Esophagus muscularis mucosa (tissue), 4 donors: ENCODE data around the gene LHX5. TPM values are rescaled to one million over a fixed set of nuclear protein-coding genes. Genes with fewer than 3 reads are reported as not detected.

Experiments
- DNase-seq: peaks from one replicate; pipeline ENCODE4 v3.0.0-alpha.2; 2017; ENCODE audit errors: extremely low spot score
- H3K27ac ChIP-seq, 4 donors: fragments of 200-600 bp; sonication (generic); replicated peaks in 1 of 4; 1 replicate in 3 of 4; 2 replicates in 1 of 4; pipeline ENCODE4 v1.5.1; 2016 to 2019; ENCODE audit warnings: mild to moderate bottlenecking in 1 of 4
- H3K27me3 ChIP-seq, 4 donors: fragments of 200-600 bp; sonication (generic); one replicate each; pipeline versions ENCODE4 v1.5.1 to v1.6.0; 2016 to 2019
- H3K36me3 ChIP-seq, 4 donors: fragments of 200-600 bp; sonication (generic); one replicate each; pipeline ENCODE4 v1.5.1; 2016 to 2019
- H3K4me1 ChIP-seq, 4 donors: fragments of 200-600 bp; sonication (generic); one replicate each; pipeline ENCODE4 v1.5.1; 2016 to 2019
- H3K4me3 ChIP-seq, 4 donors: fragments of 200-600 bp; sonication (generic); 1 replicate in 2 of 4; 2 replicates in 2 of 4; pipeline ENCODE4 v1.5.1; 2016 to 2019; ENCODE audit warnings: mild to moderate bottlenecking in 4 of 4, moderate library complexity in 1 of 4
- H3K9me3 ChIP-seq, 4 donors: fragments of 200-600 bp; sonication (generic); 1 replicate in 3 of 4; 2 replicates in 1 of 4; pipeline ENCODE4 v1.5.1; 2016 to 2019
- CTCF ChIP-seq, 3 experiments: fragments of 200-600 bp in 2 of 3; fragments of 450-650 bp in 1 of 3; sonication (generic) in 2 of 3; IDR thresholded peaks; one replicate each; pipeline ENCODE4 v1.5.1; 2017 to 2019; ENCODE audit warnings: antibody characterized with exemption in 3 of 3, mild to moderate bottlenecking in 2 of 3, moderate library complexity in 1 of 3
- EP300 ChIP-seq: sonication (generic); formaldehyde crosslinking; IDR thresholded peaks from one replicate; pipeline ENCODE4 v1.6.1; 2017; ENCODE audit warnings: antibody characterized with exemption
- POLR2A ChIP-seq: fragments of 450-650 bp; IDR thresholded peaks from one replicate; pipeline ENCODE4 v1.6.1; 2017; ENCODE audit warnings: antibody characterized with exemption, moderate library complexity, mild to moderate bottlenecking, low read depth
- POLR2AphosphoS5 ChIP-seq, 2 donors: sonication (generic); formaldehyde crosslinking; IDR thresholded peaks; one replicate each; pipeline ENCODE4 v1.6.1; 2017; ENCODE audit warnings: antibody characterized with exemption in 2 of 2
- WGBS: methylation state at CpG from one replicate; pipeline ENCODE4 v1.1.5; 2018; 5-methylcytosine and 5-hydroxymethylcytosine counted together
- intact Hi-C: fragments of 100-400 bp; cut with DNase I; formaldehyde crosslinking; loops from one replicate; pipeline ENCODE4 v1.15.1; 2023
- total RNA-seq, 4 donors: library from RNA; depleted of rRNA; stranded (reverse); fragments of >200 nt; gene quantifications; one replicate each; pipeline versions ENCODE4 v1.1.0 to v1.2.1, GENCODE V29; 2016

The LHX5 gene
- total RNA-seq, 4 donors from 2014 or later: not detected

GRCh38 chr12:113457710-113458109 is 14.0 kb downstream of the LHX5 start:
- no peak overlapping the region for H3K27ac ChIP-seq
- WGBS: 44% methylated on average over 4 of the region's 4 CpGs
- H3K27me3 ChIP-seq: peaks cover 0 to 79% (median 15%) of the 10 kb centered on the region in 4 donors
- H3K4me3 ChIP-seq: no peak overlapping the region
- no peak for DNase-seq
- no peaks in the 10 kb centered on the region for H3K9me3 ChIP-seq
- no peak for TF ChIP-seq EP300
- no peak for TF ChIP-seq POLR2A
- TF ChIP-seq POLR2AphosphoS5 (IDR thresholded peaks at IDR 0.05): no peak
- TF ChIP-seq CTCF (IDR thresholded peaks at IDR 0.05): no peak
- intact Hi-C loops: no loop called here
- H3K4me1 ChIP-seq: peaks cover 1 to 7% (median 6%) of the 10 kb centered on the region in 4 donors
- no peaks in the 10 kb centered on the region for H3K36me3 ChIP-seq

- no peak overlapping the region for H3K27ac ChIP-seq
- peaks cover 0 to 78% (median 10%) of the 10 kb centered on the region in 4 donors for H3K27me3 ChIP-seq
- no peaks in the 10 kb centered on the region for H3K9me3 ChIP-seq
- H3K36me3 ChIP-seq: no peaks in the 10 kb centered on the region
- no peak for DNase-seq
- H3K4me1 ChIP-seq: peaks cover 0 to 2% (median under 1%) of the 10 kb centered on the region in 4 donors
- intact Hi-C loops: no loop called here
- no peak for TF ChIP-seq CTCF (IDR thresholded peaks at IDR 0.05)
- no peak for TF ChIP-seq POLR2A
- no peak for TF ChIP-seq EP300
- no peak for TF ChIP-seq POLR2AphosphoS5 (IDR thresholded peaks at IDR 0.05)
- WGBS: 49% methylated on average over 10 of the region's 10 CpGs
- no peak overlapping the region for H3K4me3 ChIP-seq
Observed at GRCh38 chr12:113457185-113457584, 14.5 kb downstream of the LHX5 start.

GRCh38 chr12:113456761-113457160 is 14.9 kb downstream of the LHX5 start:
- no peaks in the 10 kb centered on the region for H3K4me1 ChIP-seq
- no peaks in the 10 kb centered on the region for H3K9me3 ChIP-seq
- no peak for DNase-seq
- peaks cover 0 to 73% (median 7%) of the 10 kb centered on the region in 4 donors for H3K27me3 ChIP-seq
- WGBS: 51% methylated on average over 4 of the region's 4 CpGs
- TF ChIP-seq CTCF (IDR thresholded peaks at IDR 0.05): no peak
- no peak for TF ChIP-seq EP300
- no peak for TF ChIP-seq POLR2AphosphoS5 (IDR thresholded peaks at IDR 0.05)
- no peak for TF ChIP-seq POLR2A
- no peaks in the 10 kb centered on the region for H3K36me3 ChIP-seq
- intact Hi-C loops: no loop called here
- no peak overlapping the region for H3K4me3 ChIP-seq
- no peak overlapping the region for H3K27ac ChIP-seq

GRCh38 chr12:113456199-113456598 is 15.5 kb downstream of the LHX5 start:
- Histone ChIP-seq H3K27me3 (peaks cover 0 to 68% (median 2%) of the 10 kb centered on the region in 4 donors), H3K4me1 (no peaks in the 10 kb centered on the region), H3K27ac (no peak overlapping the region), H3K36me3 (no peaks in the 10 kb centered on the region), H3K4me3 (no peak overlapping the region), H3K9me3 (no peaks in the 10 kb centered on the region)
- intact Hi-C loops: no loop called here
- no peak for DNase-seq
- no peak for TF ChIP-seq CTCF (IDR thresholded peaks at IDR 0.05)
- WGBS: 81% methylated on average over 2 of the region's 2 CpGs

- Histone ChIP-seq H3K36me3 (no peaks in the 10 kb centered on the region), H3K4me1 (no peaks in the 10 kb centered on the region), H3K4me3 (no peak overlapping the region), H3K9me3 (no peaks in the 10 kb centered on the region), H3K27ac (no peak overlapping the region), H3K27me3 (peaks cover 0 to 51% (median 0%) of the 10 kb centered on the region in 4 donors)
- WGBS: 36% methylated on average over 6 of the region's 6 CpGs
- TF ChIP-seq EP300 (no peak), POLR2A (no peak), POLR2AphosphoS5 (IDR thresholded peaks at IDR 0.05) (no peak), CTCF (IDR thresholded peaks at IDR 0.05) (no peak)
- intact Hi-C loops: no loop called here
- DNase-seq: no peak
Observed at GRCh38 chr12:113453330-113453729, 18.3 kb downstream of the LHX5 start.
